WERI-Rb-1 (cell line): Measurements from ENCODE around the gene PSME3IP1.

Experiments
- DNase-seq: peaks from one replicate; pipeline ENCODE4 v3.0.0-alpha.2; 2020
- H3K27ac ChIP-seq: fragments of 250-450 bp; sonication (Bioruptor Pico); 2 replicates; pipeline ENCODE4 v1.5.1; 2020; ENCODE audit warnings: mild to moderate bottlenecking, moderate library complexity
- H3K27me3 ChIP-seq: fragments of 250-450 bp; sonication (Bioruptor Pico); 2 replicates; pipeline ENCODE4 v1.5.1; 2021; ENCODE audit warnings: mild to moderate bottlenecking, low read depth, moderate library complexity; ENCODE audit not compliant: insufficient read depth, severe bottlenecking
- H3K36me3 ChIP-seq: fragments of 250-450 bp; sonication (Bioruptor Pico); 2 replicates; pipeline ENCODE4 v1.5.1; 2020; ENCODE audit warnings: mild to moderate bottlenecking, moderate library complexity
- H3K4me3 ChIP-seq: 2 replicates; pipeline ENCODE4 v1.5.1; 2011; ENCODE audit warnings: low read depth, mild to moderate bottlenecking, control low read depth, low read length
- H3K9me3 ChIP-seq: fragments of 250-450 bp; sonication (Bioruptor Pico); 2 replicates; pipeline ENCODE4 v1.5.1; 2021; ENCODE audit warnings: mild to moderate bottlenecking, moderate library complexity; ENCODE audit not compliant: severe bottlenecking
- CTCF ChIP-seq: IDR thresholded peaks from 2 replicates; pipeline ENCODE4 v1.5.1; 2011; ENCODE audit warnings: low read depth, mild to moderate bottlenecking, control low read depth, inconsistent platforms, low read length

PSME3IP1 gene

GRCh38 chr16:57105184-57105583, 80.7 kb downstream of the PSME3IP1 start:
- no peaks in the 10 kb centered on the region for H3K36me3 ChIP-seq
- H3K27me3 ChIP-seq = no peaks in the 10 kb centered on the region
- H3K9me3 ChIP-seq = no peaks in the 10 kb centered on the region
- H3K4me3 ChIP-seq = no peak overlapping the region
- no peak for TF ChIP-seq CTCF
- no peak overlapping the region for H3K27ac ChIP-seq
- no peak for DNase-seq

- DNase-seq = no peak
- H3K4me3 ChIP-seq = no peak overlapping the region
- H3K27ac ChIP-seq = no peak overlapping the region
- no peaks in the 10 kb centered on the region for H3K27me3 ChIP-seq
- no peaks in the 10 kb centered on the region for H3K36me3 ChIP-seq
- TF ChIP-seq CTCF = no peak
- no peaks in the 10 kb centered on the region for H3K9me3 ChIP-seq
These were observed 81.1 kb downstream of the PSME3IP1 start for GRCh38 chr16:57104706-57105105.

GRCh38 chr16:57102888-57103851, 82.7 kb downstream of the PSME3IP1 start:
- Histone ChIP-seq H3K27me3 (no peaks in the 10 kb centered on the region), H3K36me3 (no peaks in the 10 kb centered on the region), H3K9me3 (no peaks in the 10 kb centered on the region), H3K27ac (no peak overlapping the region), H3K4me3 (no peak overlapping the region)
- no peak for DNase-seq
- no peak for TF ChIP-seq CTCF
